ENCODE data around the gene PRCD.

DNA sequence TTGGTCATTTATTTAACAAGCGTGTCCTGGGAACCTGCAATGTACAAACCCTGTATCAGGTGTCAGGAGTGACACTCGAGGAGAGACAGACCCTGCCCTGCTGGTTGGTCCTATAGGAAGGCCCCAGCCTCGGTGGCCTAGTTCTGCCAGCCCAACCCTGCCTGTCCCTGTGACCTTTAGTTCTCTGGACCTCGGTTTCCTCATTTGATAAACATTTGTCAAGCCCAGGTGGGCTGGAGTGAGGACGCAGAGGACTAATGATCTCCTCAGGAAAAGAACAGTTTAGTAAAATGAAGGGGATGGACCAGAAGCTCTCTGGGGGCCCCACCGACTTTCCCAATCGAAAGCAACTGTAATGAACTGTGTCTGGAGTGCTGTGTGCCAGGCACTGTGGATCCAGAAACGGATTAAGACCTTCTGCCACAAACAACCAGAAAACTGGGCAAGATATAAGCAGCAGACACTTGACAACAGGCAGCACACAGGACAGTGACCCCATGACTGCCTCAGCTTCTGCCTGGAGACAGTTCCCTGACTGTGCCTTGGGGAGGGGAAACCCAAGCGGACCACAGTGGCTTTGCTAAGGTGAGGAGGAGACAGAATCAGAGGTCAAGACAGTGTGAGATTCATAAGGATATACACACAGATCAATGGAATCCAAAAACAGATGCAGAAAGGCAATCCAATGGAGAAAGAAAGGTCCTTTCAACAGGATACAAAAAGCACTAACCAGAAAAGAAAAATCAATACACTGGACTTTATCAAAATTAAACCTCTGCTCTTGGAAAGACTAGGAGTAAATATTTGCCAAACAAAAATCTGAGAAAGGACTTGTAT lies 8.8 kb downstream of the PRCD start:
- TF ChIP-seq, protein P1, sequence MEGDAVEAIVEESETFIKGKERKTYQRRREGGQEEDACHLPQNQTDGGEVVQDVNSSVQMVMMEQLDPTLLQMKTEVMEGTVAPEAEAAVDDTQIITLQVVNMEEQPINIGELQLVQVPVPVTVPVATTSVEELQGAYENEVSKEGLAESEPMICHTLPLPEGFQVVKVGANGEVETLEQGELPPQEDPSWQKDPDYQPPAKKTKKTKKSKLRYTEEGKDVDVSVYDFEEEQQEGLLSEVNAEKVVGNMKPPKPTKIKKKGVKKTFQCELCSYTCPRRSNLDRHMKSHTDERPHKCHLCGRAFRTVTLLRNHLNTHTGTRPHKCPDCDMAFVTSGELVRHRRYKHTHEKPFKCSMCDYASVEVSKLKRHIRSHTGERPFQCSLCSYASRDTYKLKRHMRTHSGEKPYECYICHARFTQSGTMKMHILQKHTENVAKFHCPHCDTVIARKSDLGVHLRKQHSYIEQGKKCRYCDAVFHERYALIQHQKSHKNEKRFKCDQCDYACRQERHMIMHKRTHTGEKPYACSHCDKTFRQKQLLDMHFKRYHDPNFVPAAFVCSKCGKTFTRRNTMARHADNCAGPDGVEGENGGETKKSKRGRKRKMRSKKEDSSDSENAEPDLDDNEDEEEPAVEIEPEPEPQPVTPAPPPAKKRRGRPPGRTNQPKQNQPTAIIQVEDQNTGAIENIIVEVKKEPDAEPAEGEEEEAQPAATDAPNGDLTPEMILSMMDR (conservative IDR thresholded peaks at IDR 0.05; ENCODE audit: low read depth, low read length) = no peak
- no peak for TF ChIP-seq EZH2 (IDR thresholded peaks at IDR 0.05; ENCODE audit: low read length, unreplicated experiment)

Data from PC-3 (cell line).